K562 (cell line): Measurements from ENCODE around the gene LRRTM3.

Source experiments
- ATF1 ChIP-seq, 2 experiments: fragments of 450-650 bp in 1 of 2; IDR thresholded peaks; 2 replicates each; pipeline ENCODE4 v1.6.1; 2016; ENCODE audit warnings: missing compliant biosample characterization in 1 of 2, missing genetic modification characterization in 1 of 2
- GABPB1 ChIP-seq: sonication (generic); formaldehyde crosslinking; IDR thresholded peaks from 2 replicates; pipeline ENCODE4 v1.8.0; 2022; ENCODE audit warnings: mild to moderate bottlenecking, missing genetic modification reagents
- HDAC2 ChIP-seq: fragments of 450-650 bp; IDR thresholded peaks from 2 replicates; pipeline ENCODE4 v1.6.1; 2016; ENCODE audit warnings: mild to moderate bottlenecking
- MTA1 ChIP-seq: fragments of 450-650 bp; IDR thresholded peaks from 2 replicates; pipeline ENCODE4 v1.6.1; 2017; ENCODE audit warnings: borderline replicate concordance
- POLR2A ChIP-seq: fragments of 450-650 bp; conservative IDR thresholded peaks from 2 replicates; pipeline ENCODE4 v1.6.1; 2016
- PURB ChIP-seq: sonication (generic); formaldehyde crosslinking; IDR thresholded peaks from 2 replicates; pipeline ENCODE4 v1.9.0; 2021; ENCODE audit warnings: low read depth, mild to moderate bottlenecking, missing genetic modification reagents
- SREBF1 ChIP-seq: fragments of 150-350 bp; IDR thresholded peaks from 2 replicates; pipeline ENCODE4 v1.6.1; 2014; ENCODE audit warnings: antibody characterized with exemption, low read depth, low read length, borderline replicate concordance
- ZNF121 ChIP-seq: sonication (generic); formaldehyde crosslinking; conservative IDR thresholded peaks from 2 replicates; pipeline ENCODE4 v1.8.0; 2022; ENCODE audit warnings: missing genetic modification reagents
- TF ChIP-seq, protein P1 (sequence below), 2 experiments: IDR thresholded peaks; 2 replicates each; pipeline ENCODE4 v1.6.1; 2012; ENCODE audit warnings: improper control_type of control experiment in 2 of 2, low read depth in 2 of 2, low read length in 2 of 2, borderline replicate concordance in 1 of 2
- TF ChIP-seq, protein P2 (sequence below), 3 experiments: fragments of 200-800 bp in 1 of 3; fragments of 250-450 bp in 1 of 3; fragments of 450-650 bp in 1 of 3; sonication (Bioruptor Pico) in 1 of 3; sonication (Bioruptor generic) in 1 of 3; formaldehyde crosslinking in 1 of 3; IDR thresholded peaks; 2 replicates each; pipeline versions ENCODE4 v1.6.1 to v1.8.0; 2016 to 2022; ENCODE audit warnings: mild to moderate bottlenecking in 2 of 3, missing genetic modification characterization in 2 of 3, missing compliant biosample characterization in 1 of 3, moderate library complexity in 1 of 3

DNA sequence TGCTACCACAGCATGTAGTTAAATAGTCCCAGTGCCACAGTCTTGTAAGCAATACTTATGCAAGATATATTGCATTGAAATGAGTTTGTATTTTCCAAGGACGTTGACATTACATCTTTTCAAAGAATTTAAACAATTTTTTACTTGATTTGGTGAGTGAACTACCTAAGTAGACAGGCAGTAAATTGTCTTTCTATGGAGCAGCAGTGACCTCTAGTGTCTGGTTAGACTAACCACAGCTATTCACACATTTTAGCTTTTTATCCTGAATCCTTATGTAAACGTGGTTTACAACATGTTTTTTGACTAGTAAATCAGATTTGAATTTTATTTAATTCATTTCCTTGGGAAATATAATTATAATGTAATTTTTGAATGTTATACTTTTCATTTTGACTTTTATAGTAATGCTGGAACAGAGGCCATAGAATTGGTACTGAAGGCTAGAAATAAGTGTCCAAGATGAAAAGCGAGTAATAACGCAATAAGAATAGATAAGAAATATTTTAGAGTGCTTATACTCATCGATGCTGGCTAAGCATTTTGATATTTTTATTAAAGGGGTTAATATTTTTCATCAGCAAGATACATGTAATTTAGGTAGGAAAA is 5.6 kb downstream of the LRRTM3 start:
- TF ChIP-seq, protein P1, sequence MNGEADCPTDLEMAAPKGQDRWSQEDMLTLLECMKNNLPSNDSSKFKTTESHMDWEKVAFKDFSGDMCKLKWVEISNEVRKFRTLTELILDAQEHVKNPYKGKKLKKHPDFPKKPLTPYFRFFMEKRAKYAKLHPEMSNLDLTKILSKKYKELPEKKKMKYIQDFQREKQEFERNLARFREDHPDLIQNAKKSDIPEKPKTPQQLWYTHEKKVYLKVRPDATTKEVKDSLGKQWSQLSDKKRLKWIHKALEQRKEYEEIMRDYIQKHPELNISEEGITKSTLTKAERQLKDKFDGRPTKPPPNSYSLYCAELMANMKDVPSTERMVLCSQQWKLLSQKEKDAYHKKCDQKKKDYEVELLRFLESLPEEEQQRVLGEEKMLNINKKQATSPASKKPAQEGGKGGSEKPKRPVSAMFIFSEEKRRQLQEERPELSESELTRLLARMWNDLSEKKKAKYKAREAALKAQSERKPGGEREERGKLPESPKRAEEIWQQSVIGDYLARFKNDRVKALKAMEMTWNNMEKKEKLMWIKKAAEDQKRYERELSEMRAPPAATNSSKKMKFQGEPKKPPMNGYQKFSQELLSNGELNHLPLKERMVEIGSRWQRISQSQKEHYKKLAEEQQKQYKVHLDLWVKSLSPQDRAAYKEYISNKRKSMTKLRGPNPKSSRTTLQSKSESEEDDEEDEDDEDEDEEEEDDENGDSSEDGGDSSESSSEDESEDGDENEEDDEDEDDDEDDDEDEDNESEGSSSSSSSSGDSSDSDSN (IDR thresholded peaks at IDR 0.05; ENCODE audit: borderline replicate concordance in 1 of 2, low read depth in 2 of 2, low read length in 2 of 2): no peak
- TF ChIP-seq GABPB1 (CRISPR knock-in tag): no peak
- TF ChIP-seq, protein P2, sequence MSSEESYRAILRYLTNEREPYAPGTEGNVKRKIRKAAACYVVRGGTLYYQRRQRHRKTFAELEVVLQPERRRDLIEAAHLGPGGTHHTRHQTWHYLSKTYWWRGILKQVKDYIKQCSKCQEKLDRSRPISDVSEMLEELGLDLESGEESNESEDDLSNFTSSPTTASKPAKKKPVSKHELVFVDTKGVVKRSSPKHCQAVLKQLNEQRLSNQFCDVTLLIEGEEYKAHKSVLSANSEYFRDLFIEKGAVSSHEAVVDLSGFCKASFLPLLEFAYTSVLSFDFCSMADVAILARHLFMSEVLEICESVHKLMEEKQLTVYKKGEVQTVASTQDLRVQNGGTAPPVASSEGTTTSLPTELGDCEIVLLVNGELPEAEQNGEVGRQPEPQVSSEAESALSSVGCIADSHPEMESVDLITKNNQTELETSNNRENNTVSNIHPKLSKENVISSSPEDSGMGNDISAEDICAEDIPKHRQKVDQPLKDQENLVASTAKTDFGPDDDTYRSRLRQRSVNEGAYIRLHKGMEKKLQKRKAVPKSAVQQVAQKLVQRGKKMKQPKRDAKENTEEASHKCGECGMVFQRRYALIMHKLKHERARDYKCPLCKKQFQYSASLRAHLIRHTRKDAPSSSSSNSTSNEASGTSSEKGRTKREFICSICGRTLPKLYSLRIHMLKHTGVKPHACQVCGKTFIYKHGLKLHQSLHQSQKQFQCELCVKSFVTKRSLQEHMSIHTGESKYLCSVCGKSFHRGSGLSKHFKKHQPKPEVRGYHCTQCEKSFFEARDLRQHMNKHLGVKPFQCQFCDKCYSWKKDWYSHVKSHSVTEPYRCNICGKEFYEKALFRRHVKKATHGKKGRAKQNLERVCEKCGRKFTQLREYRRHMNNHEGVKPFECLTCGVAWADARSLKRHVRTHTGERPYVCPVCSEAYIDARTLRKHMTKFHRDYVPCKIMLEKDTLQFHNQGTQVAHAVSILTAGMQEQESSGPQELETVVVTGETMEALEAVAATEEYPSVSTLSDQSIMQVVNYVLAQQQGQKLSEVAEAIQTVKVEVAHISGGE (CRISPR knock-in tag; IDR thresholded peaks at IDR 0.05): no peak
- TF ChIP-seq MTA1: no peak
- no peak for TF ChIP-seq HDAC2
- no peak for TF ChIP-seq POLR2A
- TF ChIP-seq ZNF121: no peak
- no peak for TF ChIP-seq PURB (CRISPR knock-in tag)
- TF ChIP-seq SREBF1: no peak
- no peak for TF ChIP-seq ATF1 (CRISPR knock-in tag; IDR thresholded peaks at IDR 0.05)
- no peak for TF ChIP-seq ATF1 (tag; IDR thresholded peaks at IDR 0.05)
